Fibroblast of lung (primary cell): Measurements from ENCODE around the gene MAP1B. TPM values are rescaled to one million over a fixed set of nuclear protein-coding genes. Genes with fewer than 3 reads are reported as not detected.

Experiments
- DNase-seq, 2 donors: peaks; one replicate each; pipeline versions ENCODE4 v3.0.0 to v3.0.0-alpha.2; 2010; ENCODE audit warnings: low read depth in 2 of 2
- H2AFZ ChIP-seq: 2 replicates; pipeline ENCODE4 v1.5.1; 2012; ENCODE audit warnings: low read length, control low read depth, inconsistent platforms
- H3K27ac ChIP-seq: 2 replicates; pipeline ENCODE4 v1.5.1; 2011; ENCODE audit warnings: low read length, control low read depth; ENCODE audit not compliant: insufficient read depth
- H3K27me3 ChIP-seq: 2 replicates; pipeline ENCODE4 v1.5.1; 2011; ENCODE audit warnings: mild to moderate bottlenecking, low read length; ENCODE audit not compliant: control insufficient read depth, insufficient read depth
- H3K36me3 ChIP-seq: 2 replicates; pipeline ENCODE4 v1.5.1; 2011; ENCODE audit warnings: low read length; ENCODE audit not compliant: control insufficient read depth, insufficient read depth
- H3K4me1 ChIP-seq: 2 replicates; pipeline ENCODE4 v1.5.1; 2011; ENCODE audit warnings: low read length; ENCODE audit not compliant: control insufficient read depth, insufficient read depth; ENCODE audit errors: extremely low read depth
- H3K4me2 ChIP-seq: 2 replicates; pipeline ENCODE4 v1.5.1; 2011; ENCODE audit warnings: low read length, control low read depth; ENCODE audit not compliant: insufficient read depth; ENCODE audit errors: extremely low read depth
- H3K4me3 ChIP-seq, 4 experiments: fragments of 200-600 bp in 1 of 4; sonication (generic) in 1 of 4; replicated peaks in 1 of 4; 2 replicates each; pipeline ENCODE4 v1.5.1; 2011 to 2016; ENCODE audit warnings: low read length in 4 of 4, low read depth in 3 of 4, mild to moderate bottlenecking in 3 of 4, control low read depth in 2 of 4, inconsistent platforms in 1 of 4, mixed read lengths in 1 of 4; ENCODE audit not compliant: insufficient read depth in 1 of 4; ENCODE audit errors: control extremely low read depth in 1 of 4
- H3K79me2 ChIP-seq: 2 replicates; pipeline ENCODE4 v1.5.1; 2012; ENCODE audit warnings: mild to moderate bottlenecking, low read length, inconsistent platforms; ENCODE audit not compliant: control insufficient read depth, insufficient read depth
- H3K9ac ChIP-seq: 2 replicates; pipeline ENCODE4 v1.5.1; 2011; ENCODE audit warnings: mild to moderate bottlenecking, low read length, control low read depth; ENCODE audit not compliant: insufficient read depth
- H3K9me3 ChIP-seq: 2 replicates; pipeline ENCODE4 v1.5.1; 2012; ENCODE audit warnings: low read depth, low read length; ENCODE audit not compliant: control insufficient read depth, insufficient read depth
- H4K20me1 ChIP-seq: 2 replicates; pipeline ENCODE4 v1.5.1; 2011; ENCODE audit warnings: low read length; ENCODE audit not compliant: control insufficient read depth, insufficient read depth; ENCODE audit errors: extremely low read depth
- EZH2 ChIP-seq: IDR thresholded peaks from 2 replicates; pipeline ENCODE4 v1.5.1; 2012; ENCODE audit warnings: low read length, control low read depth, mild to moderate bottlenecking; ENCODE audit errors: missing control alignments
- polyA plus RNA-seq, 2 donors: library from polyadenylated mRNA; depleted of rRNA in 1 of 2; stranded (reverse) in 1 of 2; unstranded in 1 of 2; fragments of >200 nt; gene quantifications; 2 replicates each; pipeline ENCODE4 v1.2.1, GENCODE V29; 2011 to 2012; ENCODE audit warnings: missing spikeins in 1 of 2
- total RNA-seq: library from RNA; depleted of rRNA; stranded (reverse); fragments of >200 nt; gene quantifications from 2 replicates; pipeline ENCODE4 v1.2.1, GENCODE V29; 2014
- TF ChIP-seq, protein P1 (sequence below), 2 donors: IDR thresholded peaks in 1 of 2; conservative IDR thresholded peaks in 1 of 2; 1 replicate in 1 of 2; 2 replicates in 1 of 2; pipeline ENCODE4 v1.5.1; 2011 to 2012; ENCODE audit warnings: low read length in 2 of 2, control low read depth in 1 of 2, inconsistent platforms in 1 of 2, low read depth in 1 of 2, mild to moderate bottlenecking in 1 of 2

The MAP1B gene
- total and polyA plus RNA-seq, 2 donors (not counting 1 experiment from before 2014, with no cell fraction given): 83.4 to 109 TPM

DNA sequence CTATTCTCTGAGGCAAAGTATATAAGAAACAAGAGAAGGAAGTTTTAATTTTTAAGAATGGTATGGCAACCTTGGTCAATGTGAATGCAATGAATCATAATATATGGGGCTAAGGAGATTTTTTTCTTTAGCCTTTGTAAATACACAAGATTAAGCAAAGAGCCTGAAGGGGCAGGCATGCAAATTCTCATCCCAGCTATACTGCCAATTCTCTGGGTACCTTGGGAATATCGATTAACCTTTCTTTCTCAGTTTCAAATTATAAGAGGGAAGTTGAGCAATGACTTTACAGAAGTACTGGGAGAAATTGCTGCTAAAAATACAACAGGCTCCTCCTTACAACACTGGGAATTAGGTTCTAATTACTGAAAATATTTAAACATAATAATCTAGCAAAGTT is 115.2 kb downstream of the MAP1B start:
- no peak overlapping the region for H3K4me2 ChIP-seq
- H2AFZ ChIP-seq: no peak overlapping the region
- H3K9me3 ChIP-seq: no peaks in the 10 kb centered on the region
- DNase-seq: no peak
- peaks cover 24% of the 10 kb centered on the region for H3K36me3 ChIP-seq
- H3K4me3 ChIP-seq: no peak overlapping the region
- TF ChIP-seq, protein P1, sequence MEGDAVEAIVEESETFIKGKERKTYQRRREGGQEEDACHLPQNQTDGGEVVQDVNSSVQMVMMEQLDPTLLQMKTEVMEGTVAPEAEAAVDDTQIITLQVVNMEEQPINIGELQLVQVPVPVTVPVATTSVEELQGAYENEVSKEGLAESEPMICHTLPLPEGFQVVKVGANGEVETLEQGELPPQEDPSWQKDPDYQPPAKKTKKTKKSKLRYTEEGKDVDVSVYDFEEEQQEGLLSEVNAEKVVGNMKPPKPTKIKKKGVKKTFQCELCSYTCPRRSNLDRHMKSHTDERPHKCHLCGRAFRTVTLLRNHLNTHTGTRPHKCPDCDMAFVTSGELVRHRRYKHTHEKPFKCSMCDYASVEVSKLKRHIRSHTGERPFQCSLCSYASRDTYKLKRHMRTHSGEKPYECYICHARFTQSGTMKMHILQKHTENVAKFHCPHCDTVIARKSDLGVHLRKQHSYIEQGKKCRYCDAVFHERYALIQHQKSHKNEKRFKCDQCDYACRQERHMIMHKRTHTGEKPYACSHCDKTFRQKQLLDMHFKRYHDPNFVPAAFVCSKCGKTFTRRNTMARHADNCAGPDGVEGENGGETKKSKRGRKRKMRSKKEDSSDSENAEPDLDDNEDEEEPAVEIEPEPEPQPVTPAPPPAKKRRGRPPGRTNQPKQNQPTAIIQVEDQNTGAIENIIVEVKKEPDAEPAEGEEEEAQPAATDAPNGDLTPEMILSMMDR (conservative IDR thresholded peaks at IDR 0.05 in 1 of 2, IDR thresholded peaks at IDR 0.05 in 1 of 2; ENCODE audit: low read depth in 1 of 2, low read length in 2 of 2): no peak
- no peak for TF ChIP-seq EZH2
- no peaks in the 10 kb centered on the region for H3K27me3 ChIP-seq
- no peaks in the 10 kb centered on the region for H3K79me2 ChIP-seq
- no peak overlapping the region for H3K9ac ChIP-seq
- H3K4me1 ChIP-seq: no peaks in the 10 kb centered on the region
- H4K20me1 ChIP-seq: no peaks in the 10 kb centered on the region
- H3K27ac ChIP-seq: no peak overlapping the region

DNA sequence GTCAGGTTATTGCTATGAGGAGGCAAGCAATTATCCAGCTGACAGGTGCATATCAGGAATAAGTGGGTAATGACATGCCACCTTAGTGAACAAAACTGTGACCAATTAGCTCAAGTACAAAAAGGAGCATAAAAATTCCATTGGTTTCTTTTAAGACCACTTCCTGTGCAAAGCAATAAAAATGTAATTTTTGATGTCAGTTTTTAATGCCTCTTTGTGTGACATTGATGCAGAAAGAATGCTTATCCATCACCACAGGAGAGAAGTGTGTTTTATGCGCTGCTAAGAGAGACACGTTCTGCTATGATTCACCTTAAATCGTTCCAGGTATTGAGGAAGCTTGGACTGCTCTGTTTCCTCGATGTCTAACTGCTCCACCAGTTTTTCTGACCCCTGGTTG is 116.1 kb downstream of the MAP1B start:
- Histone ChIP-seq H3K4me3 (no peak overlapping the region), H3K36me3 (peaks cover 24% of the 10 kb centered on the region), H3K27me3 (no peaks in the 10 kb centered on the region), H3K9ac (no peak overlapping the region), H3K79me2 (no peaks in the 10 kb centered on the region), H2AFZ (no peak overlapping the region), H4K20me1 (no peaks in the 10 kb centered on the region), H3K4me2 (no peak overlapping the region), H3K4me1 (no peaks in the 10 kb centered on the region), H3K9me3 (no peaks in the 10 kb centered on the region), H3K27ac (no peak overlapping the region)
- no peak for DNase-seq
- TF ChIP-seq, protein P1 (conservative IDR thresholded peaks at IDR 0.05 in 1 of 2, IDR thresholded peaks at IDR 0.05 in 1 of 2; ENCODE audit: low read depth in 1 of 2, low read length in 2 of 2): no peak
- no peak for TF ChIP-seq EZH2

DNA sequence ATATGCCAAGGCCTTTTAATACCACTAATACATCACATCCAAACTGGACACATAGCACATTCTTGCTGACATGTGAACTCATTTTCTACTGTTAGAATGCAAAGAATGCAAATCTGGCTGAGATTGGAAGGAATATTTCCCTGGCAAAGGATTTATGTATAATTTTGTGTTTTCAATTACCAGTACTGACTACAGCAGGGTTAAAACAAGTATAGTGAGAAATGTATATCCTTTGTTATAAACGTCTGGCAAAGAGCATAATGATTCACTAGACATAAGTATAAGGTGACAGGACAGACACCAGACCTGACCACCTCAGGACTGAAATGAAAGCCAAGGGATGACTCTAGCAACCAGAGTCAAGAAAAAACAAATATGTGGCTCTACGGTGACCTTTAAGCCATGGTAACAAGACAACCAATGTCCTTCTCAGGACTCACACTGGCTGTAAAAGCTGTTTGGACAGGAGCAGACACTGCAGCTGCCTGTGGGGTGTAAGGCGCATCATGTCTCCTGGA is 117.7 kb downstream of the MAP1B start:
- Histone ChIP-seq H3K9me3 (no peaks in the 10 kb centered on the region), H3K4me1 (no peaks in the 10 kb centered on the region), H3K27me3 (no peaks in the 10 kb centered on the region), H3K27ac (peak overlapping the region; percentile 34), H3K79me2 (no peaks in the 10 kb centered on the region), H2AFZ (no peak overlapping the region), H3K4me3 (no peak overlapping the region), H3K36me3 (peaks cover 22% of the 10 kb centered on the region), H3K4me2 (no peak overlapping the region), H3K9ac (no peak overlapping the region), H4K20me1 (no peaks in the 10 kb centered on the region)
- no peak for TF ChIP-seq EZH2
- TF ChIP-seq, protein P1 (conservative IDR thresholded peaks at IDR 0.05 in 1 of 2, IDR thresholded peaks at IDR 0.05 in 1 of 2; ENCODE audit: low read depth in 1 of 2, low read length in 2 of 2): no peak
- DNase-seq: peak in 1 of 2 donors; percentile 76
